ENCODE measurements around the gene RETNLB. TPM values are rescaled to one million over a fixed set of nuclear protein-coding genes. Genes with fewer than 3 reads are reported as not detected.

RETNLB gene, protein sequence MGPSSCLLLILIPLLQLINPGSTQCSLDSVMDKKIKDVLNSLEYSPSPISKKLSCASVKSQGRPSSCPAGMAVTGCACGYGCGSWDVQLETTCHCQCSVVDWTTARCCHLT
- not detected in 2 replicates for total RNA-seq

DNA sequence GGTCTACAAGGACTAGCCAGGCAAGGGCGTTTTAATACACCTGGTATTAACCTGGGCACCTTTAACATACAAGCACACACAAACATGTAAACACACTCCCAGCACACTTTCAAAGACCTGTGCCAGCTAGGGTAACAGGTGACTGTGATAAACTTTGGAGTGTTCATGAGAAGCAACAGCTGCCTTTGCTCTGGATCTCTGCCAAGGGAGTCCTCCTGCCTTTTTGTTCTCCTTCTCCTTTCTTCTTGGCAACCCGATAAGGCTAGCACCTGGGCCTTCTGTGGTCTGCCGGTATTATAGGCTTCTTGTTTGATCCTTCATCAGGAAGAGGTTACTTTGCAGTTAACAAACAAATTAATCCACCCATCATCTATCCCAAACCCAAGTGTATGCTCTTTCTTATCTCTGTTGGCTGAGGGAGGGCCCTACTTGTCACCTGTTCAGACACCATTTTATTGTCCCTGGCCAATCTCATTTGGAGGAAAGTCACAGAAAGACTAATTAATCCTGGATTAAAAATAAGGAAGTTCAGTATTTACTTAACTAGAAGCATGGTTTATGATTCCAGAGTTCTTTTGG, at the start of gene RETNLB:
RETNLB (minus strand) TSS at position 7 of the 579 bp plus-strand sequence. CDS start 225 bp downstream, outside the sequence.

Other genes starting within 250 kb of the RETNLB start
- gene MYH15, start 246.8 kb downstream of the RETNLB start, total RNA-seq = 0.19 and 0.63 TPM in 2 replicates
- 13.0 and 26.0 TPM in 2 replicates for gene CIP2A, start 168.0 kb downstream of the RETNLB start, total RNA-seq
- 5.1 and 5.2 TPM in 2 replicates for gene DZIP3, start 167.7 kb downstream of the RETNLB start, total RNA-seq
- gene TRAT1, start 65.4 kb upstream of the RETNLB start, total RNA-seq = not detected in 2 replicates
- not detected in 2 replicates for gene GUCA1C, start 196.5 kb upstream of the RETNLB start, total RNA-seq

Data from endothelial cell of coronary artery (primary cell).